ENCODE measurements around the gene PRR19.

DNA sequence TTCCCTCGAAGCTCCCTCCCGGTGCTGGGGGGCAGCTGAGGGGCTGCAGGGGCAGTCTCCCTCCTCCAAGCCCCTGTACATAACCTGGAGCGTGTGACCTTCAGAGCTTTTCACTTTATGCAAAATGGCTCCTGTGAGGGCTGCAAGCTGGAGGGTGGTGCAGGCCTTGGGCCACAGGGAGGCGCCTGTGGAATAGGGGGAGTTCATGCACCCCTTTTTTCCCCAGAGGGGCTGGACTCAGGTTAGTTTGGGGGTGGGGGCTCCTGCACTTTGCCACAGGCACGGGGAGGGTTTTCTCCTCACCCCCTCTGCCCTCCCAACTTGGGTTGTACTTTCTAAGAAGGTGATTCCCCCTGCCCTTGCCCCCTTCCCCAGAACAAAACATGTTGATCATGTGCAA lies 6.6 kb upstream of the PRR19 start:
- no peak for TF ChIP-seq CTCF (IDR thresholded peaks at IDR 0.05)
- no peak for TF ChIP-seq POLR2A (IDR thresholded peaks at IDR 0.05)
- TF ChIP-seq EP300 (IDR thresholded peaks at IDR 0.05), result no peak

All from tibial nerve (tissue), 4 donors.